NCI-H748 (cell line): Measurements from ENCODE around the gene F8.
"Not testable (repeated sequence)": the region's sequence is repeated elsewhere in the genome, so short reads cannot be mapped to it uniquely, and the experiment has no call there.

Experiments used
- DNase-seq: peaks from one replicate; lab custom pipeline; 2025; ENCODE audit not compliant: unreplicated experiment; lab: John Stamatoyannopoulos, UW

Gene F8

DNA sequence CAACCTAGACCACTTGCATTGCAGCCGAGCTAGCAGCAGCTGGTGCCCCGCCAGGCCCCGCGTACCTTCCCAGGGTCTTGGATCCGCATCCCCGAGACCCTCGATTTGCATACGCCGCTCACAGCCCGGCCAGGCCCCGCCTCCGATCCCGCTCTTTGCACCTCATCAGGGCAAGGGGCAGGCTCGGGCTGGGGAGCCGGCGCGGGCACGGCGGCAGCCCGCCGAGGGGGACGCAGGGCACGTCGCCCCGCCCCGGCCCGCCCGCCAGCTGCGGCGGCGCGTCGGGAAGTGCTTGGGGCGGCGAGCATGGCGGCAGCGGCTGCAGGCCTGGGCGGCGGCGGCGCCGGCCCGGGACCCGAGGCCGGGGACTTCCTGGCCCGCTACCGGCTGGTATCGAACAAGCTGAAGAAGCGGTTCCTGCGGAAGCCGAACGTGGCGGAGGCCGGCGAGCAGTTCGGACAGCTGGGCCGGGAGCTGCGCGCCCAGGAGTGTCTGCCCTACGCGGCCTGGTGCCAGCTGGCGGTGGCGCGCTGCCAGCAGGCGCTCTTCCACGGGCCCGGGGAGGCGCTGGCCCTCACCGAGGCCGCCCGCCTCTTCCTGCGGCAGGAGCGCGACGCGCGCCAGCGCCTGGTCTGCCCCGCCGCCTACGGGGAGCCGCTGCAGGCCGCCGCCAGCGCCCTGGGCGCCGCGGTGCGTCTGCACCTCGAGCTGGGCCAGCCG lies 136.3 kb downstream of the F8 start, which contains the start of gene F8A1:
TSS of gene F8A1 (plus strand) at position 287 of the 720 bp plus-strand sequence. CDS start at position 307, 20 bp downstream.
- DNase-seq: not testable (repeated sequence)

DNA sequence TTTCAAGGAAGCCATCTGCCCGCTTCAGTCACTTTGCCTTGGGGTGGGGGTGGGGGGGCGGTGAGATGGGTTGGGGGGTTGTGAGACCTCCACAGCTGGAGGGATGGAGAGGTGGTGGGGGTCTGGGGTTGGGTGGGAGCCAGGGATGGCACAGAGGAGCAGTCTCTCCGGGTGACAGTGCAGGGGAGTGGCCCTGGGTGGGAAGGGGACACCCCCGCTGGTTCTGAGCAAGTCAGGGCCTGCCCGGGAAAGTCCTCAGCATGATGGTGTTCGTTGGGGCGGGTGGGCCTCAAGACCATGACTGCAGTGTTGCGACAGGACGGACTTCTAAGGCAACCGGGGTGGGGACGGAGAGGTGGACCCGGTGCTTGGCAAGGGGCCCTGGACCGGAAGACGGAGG lies 137.0 kb downstream of the F8 start:
- not testable (repeated sequence) for DNase-seq

- not testable (repeated sequence) for DNase-seq
Observed at GRCh38 chrX:154885057-154885456, 137.5 kb downstream of the F8 start.

DNA sequence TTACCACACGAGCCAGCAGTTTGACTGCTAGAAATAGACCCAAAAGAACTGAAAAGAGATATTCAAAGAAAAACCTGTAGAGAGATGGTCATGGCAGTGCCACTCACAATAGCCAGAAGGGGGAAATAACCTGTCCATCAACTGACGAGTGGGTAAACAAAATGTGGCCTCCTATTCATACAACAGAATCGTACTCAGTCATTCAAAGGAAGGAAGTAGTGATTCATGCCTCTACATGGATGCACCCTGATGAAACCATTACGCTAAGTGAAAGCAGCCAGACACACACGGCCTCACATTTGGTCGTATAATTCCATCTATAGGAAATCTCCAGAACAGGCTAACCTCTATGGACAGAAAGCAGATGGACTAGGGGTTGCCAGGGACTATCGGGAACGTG lies 138.5 kb downstream of the F8 start:
- DNase-seq: not testable (repeated sequence)

GRCh38 chrX:154873329-154873728 lies 149.2 kb downstream of the F8 start:
- DNase-seq: no peak

GRCh38 chrX:154868522-154868921 lies 154.0 kb downstream of the F8 start:
- DNase-seq: not testable (repeated sequence)

DNA sequence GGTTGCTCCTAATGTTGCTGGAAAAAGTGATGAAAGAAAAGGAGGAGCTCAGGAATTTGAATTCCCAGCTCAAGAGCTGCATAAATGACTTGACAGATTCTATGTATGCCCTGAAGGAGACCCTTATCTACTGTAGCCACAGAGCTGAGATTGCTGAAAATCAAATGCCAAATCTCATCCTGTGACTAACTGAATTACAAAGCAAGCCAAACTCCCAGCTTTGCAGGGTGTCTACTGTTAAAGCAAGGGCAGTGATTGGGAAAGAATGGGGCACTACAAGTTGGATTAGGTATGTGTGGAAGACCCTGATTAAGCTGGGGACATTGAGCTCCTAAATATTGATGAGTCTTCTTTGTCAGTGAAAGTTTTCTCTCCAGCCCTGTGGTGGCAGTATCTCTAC lies 167.3 kb downstream of the F8 start:
- no peak for DNase-seq

- no peak for DNase-seq
Observed at GRCh38 chrX:154850957-154851611, 171.4 kb downstream of the F8 start.

DNA sequence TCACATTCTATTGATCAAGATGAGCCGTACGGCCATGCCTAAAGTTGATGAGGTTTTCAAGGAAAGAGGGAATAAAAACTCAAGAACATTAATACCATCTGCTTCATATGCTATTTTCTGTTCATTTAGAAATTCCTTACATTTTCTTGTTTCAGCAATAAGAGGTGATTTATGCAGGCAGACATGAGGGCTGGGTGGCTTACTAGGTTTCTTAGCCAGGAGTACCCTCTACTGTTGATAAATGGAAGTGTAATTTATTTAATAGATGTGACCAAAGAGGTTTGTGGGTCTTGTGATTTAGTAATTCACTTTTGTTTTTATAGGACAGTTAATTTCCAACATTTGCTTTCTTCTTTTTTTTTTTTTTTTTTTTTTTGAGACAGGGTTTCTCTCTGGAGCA lies 181.7 kb downstream of the F8 start:
- DNase-seq: peak; percentile 58

DNA sequence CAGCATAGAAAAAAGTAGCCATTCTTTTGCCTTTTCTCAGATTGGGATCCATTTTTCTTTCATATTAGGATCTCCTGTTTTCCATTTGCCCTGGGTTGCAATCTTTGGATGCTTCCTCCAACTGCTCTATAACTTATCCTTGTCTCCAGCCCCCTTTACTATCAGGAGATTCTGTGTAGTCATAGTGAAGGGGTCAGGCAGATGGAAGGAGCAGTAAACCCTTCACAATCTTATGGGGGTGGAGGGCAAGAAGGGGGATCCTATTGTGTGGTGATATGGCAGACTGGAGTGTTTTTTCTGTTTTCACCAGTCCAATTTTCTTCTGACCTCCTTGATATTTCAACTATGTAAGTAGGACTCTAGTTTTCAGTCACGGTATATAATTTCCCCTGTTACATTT lies 186.4 kb downstream of the F8 start:
- DNase-seq: no peak

GRCh38 chrX:154834562-154834961 lies 188.0 kb downstream of the F8 start, which contains the start of gene SMIM9:
SMIM9 (minus strand) TSS chrX:154834662; CDS start chrX:154830856, 3,806 bp downstream.
- no peak for DNase-seq

- no peak for DNase-seq
Observed at GRCh38 chrX:154833746-154834274, 188.7 kb downstream of the F8 start.

- DNase-seq: no peak
Observed at GRCh38 chrX:154829926-154830442, 192.5 kb downstream of the F8 start.

DNA sequence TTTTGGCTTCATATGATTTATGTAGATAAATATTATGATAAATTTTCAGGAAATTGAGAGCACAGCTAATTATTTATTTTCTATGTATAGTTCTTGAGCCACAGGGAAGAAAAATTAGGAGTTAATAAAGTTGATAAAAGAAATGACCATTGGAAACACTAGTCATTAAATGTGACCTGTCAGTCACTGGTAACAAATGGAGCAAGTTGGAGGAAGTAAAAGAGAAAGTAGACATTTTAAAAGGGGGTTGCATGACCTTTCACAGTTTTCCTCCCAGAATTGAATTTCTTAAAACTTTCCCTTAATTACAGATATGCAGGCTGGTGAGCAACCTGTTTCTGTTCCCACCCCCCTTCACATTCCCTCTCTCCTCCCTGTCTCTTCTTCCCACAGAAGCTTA lies 193.4 kb downstream of the F8 start:
- no peak for DNase-seq

- no peak for DNase-seq
Observed at GRCh38 chrX:154828016-154828408, 194.5 kb downstream of the F8 start.

DNA sequence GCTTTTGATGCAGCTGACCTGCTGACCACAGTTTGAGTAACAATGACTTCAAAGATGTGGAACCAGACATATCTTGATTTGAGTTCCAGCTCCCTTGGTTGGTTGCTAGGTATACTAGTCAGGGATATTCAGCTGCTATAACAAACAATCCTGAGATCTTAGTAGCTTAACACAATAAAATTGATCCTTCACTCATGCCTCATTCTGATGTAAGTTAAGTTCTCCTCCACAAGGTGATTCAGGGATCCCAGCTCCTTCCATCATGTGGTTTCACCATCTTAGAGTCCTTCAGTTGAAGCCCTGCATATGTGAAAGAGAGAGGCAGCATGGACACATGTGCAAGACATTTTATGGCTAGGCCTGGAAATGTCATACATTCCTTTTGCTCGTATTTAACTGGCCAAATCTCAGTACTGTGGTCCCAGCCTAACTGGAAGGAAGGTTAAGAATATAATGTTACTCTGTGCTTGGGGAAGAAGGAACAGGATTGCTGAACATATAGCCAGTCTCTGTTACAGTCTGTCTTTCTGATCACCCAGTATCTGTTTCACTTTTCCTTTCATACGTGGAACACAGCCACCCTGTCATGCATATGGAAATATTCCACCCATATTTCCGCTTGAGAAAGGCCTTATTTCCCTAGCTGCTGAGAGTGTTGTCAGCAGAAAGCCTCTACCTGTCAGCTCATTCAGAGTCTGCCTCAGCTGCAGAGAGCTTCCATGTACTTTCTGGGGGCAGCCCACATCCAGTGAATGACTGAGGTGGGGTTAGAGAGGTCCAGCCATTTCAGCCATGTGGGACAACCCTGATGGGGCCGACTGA lies 195.1 kb downstream of the F8 start:
- no peak for DNase-seq

GRCh38 chrX:154825586-154825985 lies 196.9 kb downstream of the F8 start:
- DNase-seq: not testable (repeated sequence)

- DNase-seq: no peak
Observed at GRCh38 chrX:154824638-154825037, 197.9 kb downstream of the F8 start.

DNA sequence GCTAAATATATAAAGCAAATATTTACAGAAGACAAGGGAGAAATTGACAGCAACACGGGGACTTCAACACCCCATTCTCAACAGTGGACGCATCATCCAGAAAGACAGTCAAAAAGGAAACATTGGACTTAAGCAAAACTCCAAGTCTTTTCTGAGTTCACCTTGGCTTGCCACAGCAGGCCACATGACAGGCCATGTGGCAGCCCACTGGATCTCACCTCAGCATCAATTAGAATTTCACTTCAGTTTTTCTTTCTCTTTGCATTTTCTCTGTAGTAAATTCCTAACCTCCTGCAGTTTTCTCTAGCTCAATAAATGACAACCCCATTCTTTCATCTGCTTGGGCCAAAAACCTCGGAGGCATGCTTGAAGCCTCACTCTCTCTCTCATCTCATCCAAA lies 200.5 kb downstream of the F8 start:
- no peak for DNase-seq

GRCh38 chrX:154821523-154821922 lies 201.0 kb downstream of the F8 start:
- DNase-seq: no peak

GRCh38 chrX:154819771-154820341 lies 202.7 kb downstream of the F8 start:
- peak; percentile 24 for DNase-seq
